ENCODE data around the gene MRM3. TPM values are rescaled to one million over a fixed set of nuclear protein-coding genes. Genes with fewer than 3 reads are reported as not detected.

Gene MRM3
- polyA plus RNA-seq, 1 donor from 2014 or later, result 20.0 TPM

DNA sequence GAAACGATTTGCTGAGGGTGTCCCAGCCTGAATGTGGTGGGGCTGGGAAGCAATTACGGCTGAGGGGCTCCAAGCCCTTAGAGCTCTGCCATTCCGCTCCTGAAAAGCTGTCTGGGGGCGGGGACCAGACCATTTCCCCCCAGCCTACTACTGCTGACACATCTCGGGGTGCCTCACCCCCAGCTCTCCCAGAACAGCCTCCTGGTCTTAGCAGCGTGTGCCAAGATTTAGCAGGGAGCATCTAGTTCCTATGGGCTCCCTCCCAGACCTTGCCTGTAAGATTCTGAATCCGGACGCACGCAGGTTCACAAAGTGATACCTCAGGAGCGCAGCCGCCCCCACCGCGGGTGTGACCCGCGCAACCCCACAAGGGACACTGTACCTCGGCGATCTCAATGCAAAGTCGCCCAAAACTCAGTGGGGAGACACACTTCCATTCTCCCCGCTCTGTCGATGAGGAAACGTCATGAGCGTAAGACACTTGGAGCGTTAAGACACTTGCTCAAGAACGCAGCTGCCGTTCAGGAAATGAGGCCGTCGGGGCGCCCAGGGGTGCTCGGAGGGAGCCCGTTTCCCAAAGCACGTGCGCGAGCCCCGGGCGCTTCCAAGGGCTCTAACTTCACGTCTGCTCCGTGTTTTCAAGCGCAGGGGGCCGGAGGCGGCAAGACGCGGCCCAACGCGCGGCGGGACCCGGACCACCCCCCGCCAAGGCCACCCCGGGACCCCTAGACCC is 30.7 kb upstream of the MRM3 start:
- peaks cover 22% of the 10 kb centered on the region for H3K79me2 ChIP-seq (replicated peaks; ENCODE audit: insufficient read depth, low read length)
- no peaks in the 10 kb centered on the region for H3F3A ChIP-seq (ENCODE audit: insufficient read depth, low read length, poor library complexity, severe bottlenecking)
- no peaks in the 10 kb centered on the region for H3K9me3 ChIP-seq (ENCODE audit: low read length)
- no peaks in the 10 kb centered on the region for H3K36me3 ChIP-seq (ENCODE audit: insufficient read depth, low read length)
- H3K27ac ChIP-seq (ENCODE audit: low read length), result no peak overlapping the region
- TF ChIP-seq TAF1 (IDR thresholded peaks at IDR 0.05; ENCODE audit: low read depth) (no peak), POLR2AphosphoS5 (IDR thresholded peaks at IDR 0.05) (no peak), MXI1 (conservative IDR thresholded peaks at IDR 0.05; ENCODE audit: poor library complexity, severe bottlenecking) (no peak), EP300 (conservative IDR thresholded peaks at IDR 0.05; ENCODE audit: poor library complexity, severe bottlenecking) (no peak), SMC3 (conservative IDR thresholded peaks at IDR 0.05; ENCODE audit: poor library complexity) (no peak), RAD21 (conservative IDR thresholded peaks at IDR 0.05) (no peak)
- TF ChIP-seq, protein P1, sequence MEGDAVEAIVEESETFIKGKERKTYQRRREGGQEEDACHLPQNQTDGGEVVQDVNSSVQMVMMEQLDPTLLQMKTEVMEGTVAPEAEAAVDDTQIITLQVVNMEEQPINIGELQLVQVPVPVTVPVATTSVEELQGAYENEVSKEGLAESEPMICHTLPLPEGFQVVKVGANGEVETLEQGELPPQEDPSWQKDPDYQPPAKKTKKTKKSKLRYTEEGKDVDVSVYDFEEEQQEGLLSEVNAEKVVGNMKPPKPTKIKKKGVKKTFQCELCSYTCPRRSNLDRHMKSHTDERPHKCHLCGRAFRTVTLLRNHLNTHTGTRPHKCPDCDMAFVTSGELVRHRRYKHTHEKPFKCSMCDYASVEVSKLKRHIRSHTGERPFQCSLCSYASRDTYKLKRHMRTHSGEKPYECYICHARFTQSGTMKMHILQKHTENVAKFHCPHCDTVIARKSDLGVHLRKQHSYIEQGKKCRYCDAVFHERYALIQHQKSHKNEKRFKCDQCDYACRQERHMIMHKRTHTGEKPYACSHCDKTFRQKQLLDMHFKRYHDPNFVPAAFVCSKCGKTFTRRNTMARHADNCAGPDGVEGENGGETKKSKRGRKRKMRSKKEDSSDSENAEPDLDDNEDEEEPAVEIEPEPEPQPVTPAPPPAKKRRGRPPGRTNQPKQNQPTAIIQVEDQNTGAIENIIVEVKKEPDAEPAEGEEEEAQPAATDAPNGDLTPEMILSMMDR (IDR thresholded peaks at IDR 0.05; ENCODE audit: poor library complexity, severe bottlenecking), result no peak
- no peaks in the 10 kb centered on the region for H3K27me3 ChIP-seq (ENCODE audit: insufficient read depth, low read depth, low read length)
- H3K4me3 ChIP-seq (ENCODE audit: low read length), result peak overlapping the region; percentile 88
- no peaks in the 10 kb centered on the region for H4K20me1 ChIP-seq (ENCODE audit: insufficient read depth)
- H3K9me2 ChIP-seq (ENCODE audit: insufficient read depth, low read length), result no peaks in the 10 kb centered on the region
- peak overlapping the region; percentile 14 for H2AFZ ChIP-seq (ENCODE audit: low read depth, low read length)
- peak overlapping the region; percentile 88 for H3K4me2 ChIP-seq (ENCODE audit: low read length)
- peak overlapping the region; percentile 68 for H3K9ac ChIP-seq (ENCODE audit: low read length)

DNA sequence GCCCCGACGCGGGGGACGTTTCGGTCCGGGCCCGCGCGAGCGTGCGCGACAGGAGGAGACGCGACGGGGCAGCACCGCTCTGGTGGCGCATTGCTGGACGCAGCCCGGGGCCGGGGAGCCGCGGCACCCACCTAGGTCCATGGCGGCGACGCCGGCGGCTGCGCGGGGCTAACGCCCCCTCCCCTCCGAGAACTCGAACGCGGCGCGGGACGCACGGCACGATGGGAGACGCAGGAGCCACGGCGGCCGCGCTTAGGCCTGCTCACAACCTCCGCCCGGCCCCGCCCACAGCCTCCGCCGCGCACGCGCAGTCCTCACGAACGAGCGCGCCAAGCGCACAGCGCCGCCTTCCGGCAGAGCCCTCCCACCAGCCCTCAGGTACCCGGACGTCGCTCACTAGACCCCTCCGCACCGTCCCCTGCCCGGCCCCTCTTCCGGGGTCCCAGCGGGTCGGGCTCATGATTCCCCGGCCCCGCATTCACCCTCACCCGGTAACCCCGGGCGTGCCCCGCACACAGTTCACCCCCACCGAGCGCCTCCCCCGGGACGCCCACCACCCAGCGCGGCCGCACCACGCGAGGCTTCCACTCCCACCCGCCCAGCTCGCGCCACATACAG is 30.0 kb upstream of the MRM3 start, which contains the start of gene GEMIN4:
Gene GEMIN4, minus strand, starts transcription at position 263 of the 618 bp plus-strand sequence. Its CDS starts 122 bp downstream, at position 141.
- Histone ChIP-seq H3K27ac (ENCODE audit: low read length) (peak within 1 kb of the TSS; percentile 53), H3K4me3 (ENCODE audit: low read length) (peak within 1 kb of the TSS; percentile 88), H4K20me1 (ENCODE audit: insufficient read depth) (no peaks in the 10 kb centered on the region), H3F3A (ENCODE audit: insufficient read depth, low read length, poor library complexity, severe bottlenecking) (no peaks in the 10 kb centered on the region), H3K9ac (ENCODE audit: low read length) (peak within 1 kb of the TSS; percentile 68), H3K79me2 (replicated peaks; ENCODE audit: insufficient read depth, low read length) (peaks cover 22% of the 10 kb centered on the region), H3K27me3 (ENCODE audit: insufficient read depth, low read depth, low read length) (no peaks in the 10 kb centered on the region), H3K4me2 (ENCODE audit: low read length) (peak within 1 kb of the TSS; percentile 88), H2AFZ (ENCODE audit: low read depth, low read length) (peak within 1 kb of the TSS; percentile 85), H3K36me3 (ENCODE audit: insufficient read depth, low read length) (no peaks in the 10 kb centered on the region), H3K9me3 (ENCODE audit: low read length) (no peaks in the 10 kb centered on the region), H3K9me2 (ENCODE audit: insufficient read depth, low read length) (no peaks in the 10 kb centered on the region)
- TF ChIP-seq, protein P1 (IDR thresholded peaks at IDR 0.05; ENCODE audit: poor library complexity, severe bottlenecking), result peak; percentile 99
- peak; percentile 80 for TF ChIP-seq POLR2AphosphoS5 (IDR thresholded peaks at IDR 0.05)
- peak; percentile 80 for TF ChIP-seq SMC3 (conservative IDR thresholded peaks at IDR 0.05; ENCODE audit: poor library complexity)
- TF ChIP-seq EP300 (conservative IDR thresholded peaks at IDR 0.05; ENCODE audit: poor library complexity, severe bottlenecking), result peak; percentile 22
- TF ChIP-seq, protein P2, sequence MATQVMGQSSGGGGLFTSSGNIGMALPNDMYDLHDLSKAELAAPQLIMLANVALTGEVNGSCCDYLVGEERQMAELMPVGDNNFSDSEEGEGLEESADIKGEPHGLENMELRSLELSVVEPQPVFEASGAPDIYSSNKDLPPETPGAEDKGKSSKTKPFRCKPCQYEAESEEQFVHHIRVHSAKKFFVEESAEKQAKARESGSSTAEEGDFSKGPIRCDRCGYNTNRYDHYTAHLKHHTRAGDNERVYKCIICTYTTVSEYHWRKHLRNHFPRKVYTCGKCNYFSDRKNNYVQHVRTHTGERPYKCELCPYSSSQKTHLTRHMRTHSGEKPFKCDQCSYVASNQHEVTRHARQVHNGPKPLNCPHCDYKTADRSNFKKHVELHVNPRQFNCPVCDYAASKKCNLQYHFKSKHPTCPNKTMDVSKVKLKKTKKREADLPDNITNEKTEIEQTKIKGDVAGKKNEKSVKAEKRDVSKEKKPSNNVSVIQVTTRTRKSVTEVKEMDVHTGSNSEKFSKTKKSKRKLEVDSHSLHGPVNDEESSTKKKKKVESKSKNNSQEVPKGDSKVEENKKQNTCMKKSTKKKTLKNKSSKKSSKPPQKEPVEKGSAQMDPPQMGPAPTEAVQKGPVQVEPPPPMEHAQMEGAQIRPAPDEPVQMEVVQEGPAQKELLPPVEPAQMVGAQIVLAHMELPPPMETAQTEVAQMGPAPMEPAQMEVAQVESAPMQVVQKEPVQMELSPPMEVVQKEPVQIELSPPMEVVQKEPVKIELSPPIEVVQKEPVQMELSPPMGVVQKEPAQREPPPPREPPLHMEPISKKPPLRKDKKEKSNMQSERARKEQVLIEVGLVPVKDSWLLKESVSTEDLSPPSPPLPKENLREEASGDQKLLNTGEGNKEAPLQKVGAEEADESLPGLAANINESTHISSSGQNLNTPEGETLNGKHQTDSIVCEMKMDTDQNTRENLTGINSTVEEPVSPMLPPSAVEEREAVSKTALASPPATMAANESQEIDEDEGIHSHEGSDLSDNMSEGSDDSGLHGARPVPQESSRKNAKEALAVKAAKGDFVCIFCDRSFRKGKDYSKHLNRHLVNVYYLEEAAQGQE (IDR thresholded peaks at IDR 0.05; ENCODE audit: borderline replicate concordance), result peak; percentile 36
- peak; percentile 66 for TF ChIP-seq RAD21 (conservative IDR thresholded peaks at IDR 0.05)
- no peak for TF ChIP-seq TAF1 (IDR thresholded peaks at IDR 0.05; ENCODE audit: low read depth)
- no peak for TF ChIP-seq EZH2 (IDR thresholded peaks at IDR 0.05; ENCODE audit: borderline replicate concordance, insufficient read depth, low read length, poor library complexity, severe bottlenecking)
- TF ChIP-seq MXI1 (conservative IDR thresholded peaks at IDR 0.05; ENCODE audit: poor library complexity, severe bottlenecking), result peak; percentile 94
